Mammary epithelial cell (primary cell): ENCODE measurements around the gene MBD6.
"Not testable (repeated sequence)": the region's sequence is repeated elsewhere in the genome, so short reads cannot be mapped to it uniquely, and the experiment has no call there.

ENCODE experiments used
- CTCF ChIP-seq, 2 donors: IDR thresholded peaks in 1 of 2; conservative IDR thresholded peaks in 1 of 2; 2 replicates each; pipeline ENCODE4 v1.5.1; 2011 to 2012; ENCODE audit warnings: inconsistent platforms in 2 of 2, low read length in 2 of 2, mild to moderate bottlenecking in 2 of 2, control low read depth in 1 of 2, low read depth in 1 of 2; ENCODE audit not compliant: insufficient read depth in 1 of 2; ENCODE audit errors: extremely low read depth in 1 of 2
- EZH2 ChIP-seq: IDR thresholded peaks from 2 replicates; pipeline ENCODE4 v1.6.1; 2012; ENCODE audit warnings: low read length, inconsistent platforms, borderline replicate concordance

DNA sequence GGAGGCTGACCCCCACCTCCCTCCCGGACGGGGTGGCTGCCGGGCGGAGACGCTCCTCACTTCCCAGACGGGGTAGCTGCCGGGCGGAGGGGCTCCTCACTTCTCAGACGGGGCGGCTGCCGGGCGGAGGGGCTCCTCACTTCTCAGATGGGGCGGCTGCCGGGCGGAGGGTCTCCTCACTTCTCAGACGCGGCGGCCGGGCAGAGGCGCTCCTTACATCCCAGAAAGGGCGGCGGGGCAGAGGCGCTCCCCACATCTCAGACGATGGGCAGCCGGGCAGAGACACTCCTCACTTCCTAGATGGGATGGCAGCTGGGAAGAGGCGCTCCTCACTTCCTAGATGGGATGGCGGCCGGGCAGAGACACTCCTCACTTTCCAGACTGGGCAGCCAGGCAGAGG, 14.8 kb upstream of the MBD6 start:
- not testable (repeated sequence) for TF ChIP-seq CTCF (conservative IDR thresholded peaks at IDR 0.05 in 1 of 2, IDR thresholded peaks at IDR 0.05 in 1 of 2; ENCODE audit: extremely low read depth in 1 of 2, insufficient read depth in 1 of 2, low read depth in 1 of 2, low read length in 2 of 2); EZH2
